ENCODE results near the gene INSYN2B. TPM values are rescaled to one million over a fixed set of nuclear protein-coding genes. Genes with fewer than 3 reads are reported as not detected.

The INSYN2B gene
- total and polyA plus RNA-seq, 9 donors, result 0.12 to 3.3 (median 1.1) TPM; not detected in 1

- 79 to 96% (median 81%) methylated on average over 2 of the region's 2 CpGs for WGBS, 3 donors
- Histone ChIP-seq H3K27ac (no peak overlapping the region), H3K4me3 (no peak overlapping the region), H3K9me3 (no peaks in the 10 kb centered on the region), H3K36me3 (no peaks in the 10 kb centered on the region), H3K27me3 (no peaks in the 10 kb centered on the region), H3K4me1 (ENCODE audit: insufficient read depth) (no peaks in the 10 kb centered on the region)
- intact Hi-C loops (cut with DNase I), result no loop called here
- TF ChIP-seq CTCF (IDR thresholded peaks at IDR 0.05), result no peak
- no peak for TF ChIP-seq POLR2A (IDR thresholded peaks at IDR 0.05)
- TF ChIP-seq EP300 (IDR thresholded peaks at IDR 0.05), result no peak
- no peak for DNase-seq
Measured at GRCh38 chr5:169939731-169940130, 40.6 kb downstream of the INSYN2B start.

- 70 to 88% (median 86%) methylated on average over 2 of the region's 2 CpGs for WGBS, 3 donors
- no peak for TF ChIP-seq EP300 (IDR thresholded peaks at IDR 0.05)
- TF ChIP-seq POLR2A (IDR thresholded peaks at IDR 0.05), result no peak
- no peak for TF ChIP-seq CTCF (IDR thresholded peaks at IDR 0.05)
- Histone ChIP-seq H3K4me3 (no peak overlapping the region), H3K27ac (no peak overlapping the region), H3K4me1 (ENCODE audit: insufficient read depth) (no peaks in the 10 kb centered on the region), H3K27me3 (no peaks in the 10 kb centered on the region), H3K36me3 (no peaks in the 10 kb centered on the region), H3K9me3 (no peaks in the 10 kb centered on the region)
- no peak for DNase-seq
- intact Hi-C loops (cut with DNase I), result no loop called here
Measured at GRCh38 chr5:169938439-169938838, 41.9 kb downstream of the INSYN2B start.

GRCh38 chr5:169935762-169936161 is 44.5 kb downstream of the INSYN2B start:
- DNase-seq, result no peak
- Histone ChIP-seq H3K4me3 (no peak overlapping the region), H3K36me3 (no peaks in the 10 kb centered on the region), H3K4me1 (ENCODE audit: insufficient read depth) (no peaks in the 10 kb centered on the region), H3K27ac (no peak overlapping the region), H3K27me3 (no peaks in the 10 kb centered on the region), H3K9me3 (no peaks in the 10 kb centered on the region)
- 36 to 61% (median 41%) methylated on average over 5 of the region's 5 CpGs for WGBS, 3 donors
- intact Hi-C loops (cut with DNase I), result no loop called here
- TF ChIP-seq POLR2A (IDR thresholded peaks at IDR 0.05) (no peak), CTCF (IDR thresholded peaks at IDR 0.05) (no peak), EP300 (IDR thresholded peaks at IDR 0.05) (no peak)

- intact Hi-C loops (cut with DNase I), result no loop called here
- H3K27ac ChIP-seq, result no peak overlapping the region
- H3K27me3 ChIP-seq, result no peaks in the 10 kb centered on the region
- WGBS, 3 donors, result 75 to 79% (median 76%) methylated on average over 7 of the region's 7 CpGs
- H3K4me1 ChIP-seq (ENCODE audit: insufficient read depth), result no peaks in the 10 kb centered on the region
- H3K9me3 ChIP-seq, result no peaks in the 10 kb centered on the region
- no peaks in the 10 kb centered on the region for H3K36me3 ChIP-seq
- TF ChIP-seq POLR2A (IDR thresholded peaks at IDR 0.05) (no peak), EP300 (IDR thresholded peaks at IDR 0.05) (no peak), CTCF (IDR thresholded peaks at IDR 0.05) (no peak)
- no peak overlapping the region for H3K4me3 ChIP-seq
- no peak for DNase-seq
Measured at GRCh38 chr5:169934990-169935389, 45.3 kb downstream of the INSYN2B start.

GRCh38 chr5:169933616-169934015 is 46.7 kb downstream of the INSYN2B start:
- intact Hi-C loops (cut with DNase I), result no loop called here
- Histone ChIP-seq H3K36me3 (no peaks in the 10 kb centered on the region), H3K27me3 (no peaks in the 10 kb centered on the region), H3K4me1 (ENCODE audit: insufficient read depth) (no peaks in the 10 kb centered on the region), H3K9me3 (no peaks in the 10 kb centered on the region), H3K27ac (no peak overlapping the region), H3K4me3 (no peak overlapping the region)
- no peak for DNase-seq
- TF ChIP-seq POLR2A (IDR thresholded peaks at IDR 0.05) (no peak), CTCF (IDR thresholded peaks at IDR 0.05) (no peak), EP300 (IDR thresholded peaks at IDR 0.05) (no peak)
- WGBS, 3 donors, result 65 to 78% (median 65%) methylated on average over 7 of the region's 7 CpGs

All from ovary (tissue), 9 donors.